Urinary bladder (tissue), 4 donors: ENCODE measurements around the gene TPO. TPM values are rescaled to one million over a fixed set of nuclear protein-coding genes. Genes with fewer than 3 reads are reported as not detected.
"Not testable (repeated sequence)": the region's sequence is repeated elsewhere in the genome, so short reads cannot be mapped to it uniquely, and the experiment has no call there.

Experiments
- DNase-seq: peaks from one replicate; pipeline ENCODE4 v3.0.0-alpha.2; 2015; ENCODE audit errors: extremely low spot score
- H3K27ac ChIP-seq: one replicate; pipeline ENCODE4 v1.5.1; 2013; ENCODE audit warnings: low read depth, mild to moderate bottlenecking, moderate library complexity
- H3K36me3 ChIP-seq: one replicate; pipeline ENCODE4 v1.6.1; 2013; ENCODE audit warnings: mild to moderate bottlenecking, moderate library complexity; ENCODE audit not compliant: insufficient read depth
- H3K4me1 ChIP-seq: one replicate; pipeline ENCODE4 v1.6.1; 2013; ENCODE audit warnings: mild to moderate bottlenecking, moderate library complexity; ENCODE audit not compliant: insufficient read depth
- H3K4me3 ChIP-seq: one replicate; pipeline ENCODE4 v1.5.1; 2013; ENCODE audit warnings: low read depth, low read length
- WGBS: extraction: QIAGEN DNeasy Blood & Tissue Kit; methylation state at CpG from one replicate; pipeline ENCODE4 v1.1.7; 2013; 5-methylcytosine and 5-hydroxymethylcytosine counted together
- polyA plus RNA-seq: library from polyadenylated mRNA; stranded (reverse); fragments of 200-250 nt; gene quantifications from one replicate; pipeline ENCODE4 v1.2.3, GENCODE V29; 2013
- total RNA-seq: library from RNA; depleted of rRNA; stranded (reverse); fragments of >200 nt; gene quantifications from one replicate; pipeline ENCODE4 v1.2.3, GENCODE V29; 2014
- donor health status: healthy with polysubstance abuse.
- donor health status: healthy.

Gene TPO
- total RNA-seq (0.74 TPM), polyA plus RNA-seq (5.4 TPM)

DNA sequence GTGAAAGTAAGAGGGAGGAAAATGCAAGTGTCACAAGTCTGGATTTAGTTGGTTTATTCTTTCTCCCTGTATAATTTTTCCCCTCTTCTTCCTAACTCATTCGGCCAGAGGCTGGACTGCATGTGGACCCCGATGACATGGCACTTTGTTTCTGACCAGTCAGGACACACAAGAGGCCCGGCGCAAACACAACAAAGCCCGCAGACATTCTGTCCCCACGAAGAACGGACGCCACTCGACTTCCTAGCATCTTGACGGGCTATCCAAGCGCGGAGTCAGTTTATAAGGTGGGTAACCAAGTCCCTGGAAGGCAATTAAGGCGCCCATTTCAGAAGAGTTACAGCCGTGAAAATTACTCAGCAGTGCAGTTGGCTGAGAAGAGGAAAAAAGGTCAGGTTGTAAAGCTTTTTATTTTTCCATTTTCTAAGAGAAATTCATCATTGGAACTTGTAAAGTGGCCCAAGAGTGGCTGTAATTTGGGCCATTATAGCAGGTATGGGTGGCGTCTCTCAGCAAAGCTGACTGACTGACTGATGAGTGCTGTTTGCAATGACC is at the start of gene TPO:
TSS of gene TPO (plus strand) at position 308 of the 555 bp plus-strand sequence. CDS start 946 bp downstream, outside the sequence.
- WGBS: 63% methylated on average over 15 of the region's 15 CpGs
- Histone ChIP-seq H3K27ac (no peak within 1 kb of the TSS), H3K4me3 (no peak within 1 kb of the TSS), H3K4me1 (no peaks in the 10 kb centered on the region), H3K36me3 (no peaks in the 10 kb centered on the region)
- DNase-seq: no peak

- Histone ChIP-seq H3K36me3 (no peaks in the 10 kb centered on the region), H3K4me3 (no peak overlapping the region), H3K4me1 (no peaks in the 10 kb centered on the region), H3K27ac (no peak overlapping the region)
- DNase-seq: no peak
- WGBS: 77% methylated on average over 20 of the region's 20 CpGs
Observed at GRCh38 chr2:1366546-1367134, 46.6 kb upstream of the TPO start.

DNA sequence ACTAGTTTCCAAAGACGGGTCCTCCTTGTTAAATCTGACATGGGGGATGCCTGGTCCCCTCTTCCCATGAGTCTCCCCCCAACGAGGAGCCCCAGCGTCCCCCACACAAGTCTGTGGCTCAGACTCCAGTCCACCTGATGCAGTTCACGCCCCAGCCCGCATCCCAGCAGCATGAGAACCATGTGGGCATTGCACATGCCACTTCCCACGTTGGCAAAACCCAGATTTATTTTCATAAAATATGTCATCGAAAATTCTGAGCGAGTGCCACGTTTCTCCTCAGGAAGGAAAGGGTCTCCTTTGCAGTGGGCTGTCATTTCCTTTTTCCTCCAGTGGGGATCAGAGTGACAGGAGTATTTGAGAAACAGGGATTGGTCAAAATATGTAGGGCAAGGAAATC is 45.7 kb upstream of the TPO start:
- DNase-seq: no peak
- H3K4me1 ChIP-seq: no peaks in the 10 kb centered on the region
- whole genome bisulfite sequencing: 73% methylated on average over 9 of the region's 9 CpGs
- no peaks in the 10 kb centered on the region for H3K36me3 ChIP-seq
- no peak overlapping the region for H3K27ac ChIP-seq
- no peak overlapping the region for H3K4me3 ChIP-seq

DNA sequence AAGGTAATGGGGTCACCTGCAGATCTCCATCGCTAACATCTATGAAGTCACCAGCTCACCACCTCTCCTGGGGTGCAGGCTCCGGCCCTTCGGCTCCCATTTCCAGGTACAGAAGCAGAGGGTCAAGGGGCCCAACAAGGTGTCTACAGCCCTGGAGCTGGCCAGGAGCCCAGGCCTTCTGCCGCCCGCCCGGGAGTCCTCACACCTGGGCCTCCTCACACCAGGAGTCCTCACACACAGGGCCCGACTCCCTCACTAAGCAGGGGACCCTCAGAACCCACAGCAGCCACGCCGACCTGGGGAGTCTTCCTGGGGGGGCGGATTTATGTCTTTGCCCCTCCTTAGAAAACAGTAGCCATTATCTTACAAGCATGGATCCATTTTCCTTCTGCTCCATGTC is 43.4 kb upstream of the TPO start:
- no peak overlapping the region for H3K4me3 ChIP-seq
- 81% methylated on average over 10 of the region's 10 CpGs for WGBS
- H3K27ac ChIP-seq: no peak overlapping the region
- DNase-seq: no peak
- H3K4me1 ChIP-seq: no peaks in the 10 kb centered on the region
- no peaks in the 10 kb centered on the region for H3K36me3 ChIP-seq

- Histone ChIP-seq H3K36me3 (no peaks in the 10 kb centered on the region), H3K4me3 (no peak overlapping the region), H3K4me1 (no peaks in the 10 kb centered on the region), H3K27ac (no peak overlapping the region)
- no peak for DNase-seq
- WGBS: 65% methylated on average over 4 of the region's 4 CpGs
Observed at GRCh38 chr2:1370461-1370860, 42.8 kb upstream of the TPO start.

GRCh38 chr2:1371082-1371481 is 42.2 kb upstream of the TPO start:
- Histone ChIP-seq H3K4me1 (no peaks in the 10 kb centered on the region), H3K36me3 (no peaks in the 10 kb centered on the region), H3K4me3 (no peak overlapping the region), H3K27ac (no peak overlapping the region)
- DNase-seq: no peak
- WGBS: 68% methylated on average over 11 of the region's 11 CpGs

DNA sequence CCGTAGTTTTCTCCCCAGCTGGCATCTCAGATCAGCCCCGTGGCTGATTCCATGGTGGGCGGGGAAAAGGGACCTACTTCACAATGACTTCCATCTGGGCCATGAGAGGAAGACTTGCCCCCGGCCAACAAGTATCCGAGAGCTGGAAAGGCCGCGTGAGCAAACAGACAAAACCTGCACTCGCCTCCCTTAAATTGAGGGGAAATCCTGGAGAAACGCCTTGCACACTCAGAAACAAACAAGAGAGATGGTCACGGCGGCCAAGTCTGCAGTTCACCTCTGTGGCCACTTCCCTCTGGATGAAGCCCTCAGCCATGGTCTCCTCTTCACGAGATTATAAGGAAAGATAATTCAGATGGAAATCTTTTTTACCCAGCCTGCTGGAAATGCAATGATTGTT is 39.4 kb upstream of the TPO start:
- 76% methylated on average over 12 of the region's 12 CpGs for WGBS
- no peaks in the 10 kb centered on the region for H3K4me1 ChIP-seq
- no peak for DNase-seq

DNA sequence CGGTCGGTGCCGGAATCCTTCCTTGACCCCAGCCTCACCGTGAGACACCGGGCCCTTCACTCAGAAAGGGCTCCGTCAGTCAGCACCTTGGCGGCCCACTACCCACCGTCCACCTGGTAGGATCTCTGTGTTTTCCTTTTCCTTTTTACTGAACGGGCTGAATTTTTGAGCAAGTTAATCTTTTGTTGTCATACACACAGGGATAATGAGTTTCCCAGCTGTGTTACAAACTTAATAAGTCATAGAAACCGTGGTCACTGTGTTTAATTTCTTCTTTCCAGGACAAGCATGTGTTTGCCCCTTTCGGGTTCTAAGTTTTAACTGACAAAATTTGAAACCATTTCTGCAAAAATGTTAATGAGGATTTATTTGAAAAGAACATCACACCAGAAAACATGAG is 39.0 kb upstream of the TPO start:
- H3K36me3 ChIP-seq: no peaks in the 10 kb centered on the region
- H3K27ac ChIP-seq: no peak overlapping the region
- 76% methylated on average over 11 of the region's 11 CpGs for WGBS
- no peak overlapping the region for H3K4me3 ChIP-seq
- DNase-seq: no peak
- no peaks in the 10 kb centered on the region for H3K4me1 ChIP-seq

More for the DNA sequence above, 39.4 kb upstream of the TPO start:
- Histone ChIP-seq H3K27ac (no peak overlapping the region), H3K4me3 (no peak overlapping the region), H3K36me3 (no peaks in the 10 kb centered on the region)

DNA sequence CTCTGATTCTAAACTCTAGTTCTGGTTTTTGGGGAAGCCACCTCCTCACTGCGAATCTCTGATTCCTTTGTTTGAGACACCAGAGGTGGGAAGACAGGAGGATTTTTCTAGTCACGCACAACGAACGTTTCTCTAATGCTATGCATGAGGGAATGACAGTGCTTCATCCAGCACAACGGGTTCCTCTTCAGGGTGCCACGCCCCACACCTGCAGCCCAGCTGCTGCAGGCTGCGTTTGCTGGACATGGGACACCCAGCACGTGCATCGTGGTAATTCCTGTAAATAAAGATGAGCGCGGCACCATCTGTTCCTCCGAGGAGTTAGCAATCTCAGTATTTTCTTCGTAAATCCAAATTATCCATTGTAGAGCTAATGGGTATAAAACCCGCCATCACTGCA is 37.5 kb upstream of the TPO start:
- no peak for DNase-seq
- H3K4me3 ChIP-seq: no peak overlapping the region
- no peaks in the 10 kb centered on the region for H3K4me1 ChIP-seq
- WGBS: 85% methylated on average over 14 of the region's 14 CpGs
- no peak overlapping the region for H3K27ac ChIP-seq
- no peaks in the 10 kb centered on the region for H3K36me3 ChIP-seq

DNA sequence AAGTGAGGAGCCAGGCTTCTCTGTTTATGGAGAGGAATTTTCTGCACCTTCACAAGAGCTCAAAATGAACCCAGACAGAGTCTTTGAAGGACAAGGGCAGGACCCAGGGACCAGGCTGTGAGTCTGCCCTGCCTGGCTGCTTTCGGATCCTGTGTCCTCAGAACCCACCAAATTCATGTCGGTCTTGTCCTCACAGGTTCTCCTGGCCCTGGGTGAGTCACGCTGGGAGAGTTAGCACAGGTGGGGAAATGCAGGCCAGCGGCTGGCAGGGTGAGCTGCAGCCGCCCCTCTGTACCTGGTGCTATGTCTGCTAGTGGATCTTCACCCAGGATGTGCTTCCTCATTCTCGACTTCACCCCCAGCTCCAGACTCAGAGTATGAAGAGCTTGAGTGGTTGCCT is 35.8 kb upstream of the TPO start:
- H3K4me3 ChIP-seq: no peak overlapping the region
- H3K27ac ChIP-seq: no peak overlapping the region
- no peaks in the 10 kb centered on the region for H3K36me3 ChIP-seq
- DNase-seq: no peak
- WGBS: 81% methylated on average over 6 of the region's 6 CpGs
- no peaks in the 10 kb centered on the region for H3K4me1 ChIP-seq

DNA sequence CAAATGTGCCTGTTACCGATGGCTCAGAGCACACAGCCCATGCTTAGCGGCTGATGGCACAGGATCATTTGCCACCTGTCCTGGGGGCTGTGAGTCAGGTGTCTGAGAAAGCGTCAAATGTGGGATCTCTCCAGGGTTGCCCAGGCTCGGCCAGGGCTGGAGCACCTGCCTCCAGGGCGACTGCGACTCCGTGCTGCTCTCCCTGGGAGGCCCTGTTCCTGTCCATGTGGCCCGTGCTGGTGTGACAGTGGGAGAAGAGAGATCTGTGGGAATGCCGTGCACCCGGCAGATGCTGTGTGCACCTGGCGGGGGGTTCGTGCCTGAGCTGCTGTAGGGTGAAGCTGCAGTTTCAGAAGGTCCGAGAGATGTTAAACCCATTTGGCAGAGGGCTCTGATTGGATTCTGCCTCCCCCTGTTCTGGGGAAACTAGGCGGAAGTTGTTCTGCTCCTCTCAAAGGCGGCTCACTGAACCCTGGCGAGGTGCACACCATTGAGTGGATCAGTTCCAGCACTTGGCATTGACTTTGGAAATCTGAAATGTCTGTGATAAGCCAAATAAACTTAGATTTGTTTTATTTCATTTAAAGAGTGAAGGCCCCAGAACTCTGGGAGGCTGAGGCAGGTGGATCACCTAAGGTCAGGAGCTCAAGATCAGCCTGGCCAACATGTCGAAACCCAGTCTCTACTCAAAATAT is 34.7 kb upstream of the TPO start:
- H3K27ac ChIP-seq: no peak overlapping the region
- H3K4me1 ChIP-seq: no peaks in the 10 kb centered on the region
- DNase-seq: no peak
- no peak overlapping the region for H3K4me3 ChIP-seq
- H3K36me3 ChIP-seq: no peaks in the 10 kb centered on the region
- 87% methylated on average over 17 of the region's 17 CpGs for WGBS

DNA sequence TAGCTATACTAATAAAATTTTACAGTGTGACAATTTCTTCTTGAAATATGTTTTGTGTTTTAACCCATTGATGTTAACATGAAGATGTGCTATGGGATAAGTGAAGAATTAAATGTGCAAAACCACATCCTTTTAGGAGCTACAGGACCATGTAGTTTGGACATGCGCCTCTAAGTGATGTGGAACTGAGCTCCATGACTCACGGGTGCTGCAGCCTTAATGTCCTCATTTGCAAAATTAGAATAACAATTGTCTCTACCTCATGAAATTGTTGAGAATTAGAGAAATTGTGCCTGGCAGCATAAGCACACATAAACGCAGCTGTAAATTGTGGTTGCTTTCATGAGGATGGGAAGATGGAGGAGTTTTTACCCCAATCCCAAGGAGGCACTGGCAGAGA is 31.6 kb upstream of the TPO start:
- Histone ChIP-seq H3K36me3 (no peaks in the 10 kb centered on the region), H3K4me1 (no peaks in the 10 kb centered on the region), H3K4me3 (no peak overlapping the region), H3K27ac (no peak overlapping the region)
- WGBS: 80% methylated on average over 3 of the region's 3 CpGs
- no peak for DNase-seq

DNA sequence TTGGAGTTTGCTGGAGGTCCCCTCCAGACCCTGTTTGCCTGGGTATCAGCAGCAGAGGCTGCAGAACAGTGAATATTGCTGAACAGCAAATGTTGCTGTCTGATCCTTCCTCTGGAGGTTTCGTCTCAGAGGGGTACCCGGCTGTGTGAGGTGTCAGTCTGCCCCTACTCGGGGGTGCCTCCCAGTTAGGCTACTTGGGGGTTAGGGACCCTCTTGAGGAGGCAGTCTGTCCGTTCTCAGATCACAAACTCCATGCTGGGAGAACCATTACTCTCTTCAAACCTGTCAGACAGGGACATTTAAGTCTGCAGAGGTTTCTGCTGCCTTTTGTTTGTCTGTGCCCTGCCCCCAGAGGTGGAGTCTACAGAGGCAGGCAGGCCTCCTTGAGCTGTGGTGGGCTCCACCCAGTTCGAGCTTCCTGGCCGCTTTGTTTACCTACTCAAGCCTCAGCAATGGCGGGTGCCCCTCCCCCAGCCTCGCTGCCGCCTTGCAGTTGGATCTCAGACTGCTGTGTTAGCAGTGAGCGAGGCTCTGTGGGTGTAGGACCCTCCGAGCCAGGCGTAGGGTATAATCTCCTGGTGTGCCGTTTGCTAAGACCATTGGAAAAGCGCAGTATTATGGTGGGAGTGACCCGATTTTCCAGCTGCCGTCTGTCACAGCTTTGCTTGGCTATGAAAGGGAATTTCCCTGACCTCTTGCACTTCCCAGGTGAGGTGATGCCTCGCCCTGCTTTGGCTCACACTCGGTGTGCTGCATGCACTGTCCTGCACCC is 25.1 kb upstream of the TPO start:
- DNase-seq, H3K4me1 ChIP-seq, H3K27ac ChIP-seq: not testable (repeated sequence)

GRCh38 chr2:1390118-1390517 is 23.1 kb upstream of the TPO start:
- DNase-seq, H3K36me3 ChIP-seq, H3K4me3 ChIP-seq, H3K27ac ChIP-seq, H3K4me1 ChIP-seq: not testable (repeated sequence)
- WGBS: 85% methylated on average over 6 of the region's 6 CpGs

More for the DNA sequence above, 25.1 kb upstream of the TPO start:
- H3K36me3 ChIP-seq, H3K4me3 ChIP-seq: not testable (repeated sequence)
- 69% methylated on average over 18 of the region's 18 CpGs for WGBS
